Left lung (tissue), 10 donors: ENCODE data around the gene APBB3. TPM values are rescaled to one million over a fixed set of nuclear protein-coding genes. Genes with fewer than 3 reads are reported as not detected.
"Not testable (repeated sequence)": the region's sequence is repeated elsewhere in the genome, so short reads cannot be mapped to it uniquely, and the experiment has no call there.

ENCODE experiments used
- ATAC-seq: fragments of 200-7000 bp; cut with Tn5 transposase; one replicate; pipeline ENCODE4 v1.9.1; 2020; ENCODE audit warnings: moderate library complexity
- DNase-seq, 4 donors: peaks; one replicate each; pipeline ENCODE4 v3.0.0-alpha.2; 2013 to 2020
- H3K27ac ChIP-seq, 2 donors: fragments of 200-600 bp; sonication (generic) in 1 of 2; one replicate each; pipeline versions ENCODE4 v1.5.0 to v1.8.0; 2020 to 2021
- H3K27me3 ChIP-seq, 2 donors: fragments of 200-600 bp; sonication (generic) in 1 of 2; one replicate each; pipeline versions ENCODE4 v1.5.0 to v1.8.0; 2020 to 2021
- H3K36me3 ChIP-seq, 2 donors: fragments of 200-600 bp; sonication (generic) in 1 of 2; one replicate each; pipeline versions ENCODE4 v1.5.0 to v1.8.0; 2020 to 2021
- H3K4me1 ChIP-seq, 2 donors: fragments of 200-600 bp; one replicate each; pipeline ENCODE4 v1.8.0; 2021
- H3K4me3 ChIP-seq, 2 donors: fragments of 200-600 bp; sonication (generic) in 1 of 2; one replicate each; pipeline versions ENCODE4 v1.5.0 to v1.8.0; 2020 to 2021; ENCODE audit warnings: mild to moderate bottlenecking in 1 of 2
- H3K9me3 ChIP-seq, 2 donors: fragments of 200-600 bp; sonication (generic) in 1 of 2; one replicate each; pipeline versions ENCODE4 v1.5.0 to v1.8.0; 2020 to 2021
- CTCF ChIP-seq, 2 donors: fragments of 200-600 bp; sonication (generic) in 1 of 2; IDR thresholded peaks; one replicate each; pipeline versions ENCODE4 v1.5.0 to v1.8.0; 2021; ENCODE audit warnings: antibody characterized with exemption in 2 of 2
- intact Hi-C, 2 donors: fragments of 100-400 bp; cut with DNase I; formaldehyde crosslinking; loops; one replicate each; pipeline versions ENCODE4 v1.11.2 to v1.14.2; 2022
- polyA plus RNA-seq, 6 donors: library from polyadenylated mRNA; unstranded; fragments of 120-200 nt; gene quantifications; one replicate each; pipeline ENCODE4 v1.2.1, GENCODE V29; 2013; ENCODE audit not compliant: insufficient read length in 6 of 6
- total RNA-seq, 2 donors: library from RNA; stranded (reverse); fragmentation: NEBNext Ultra II Directional; extraction: Animal tissue kit (Norgen Biotek cat#: 25700); gene quantifications; one replicate each; pipeline ENCODE4 v1.2.1, GENCODE V29; 2021
- donor health status: DM: no; HTN: yes; CAD: no.
- donor health status: DM: no; HTN: no; CAD: no.

The APBB3 gene
- total and polyA plus RNA-seq, 8 donors: 19.6 to 60.1 (median 48.3) TPM

GRCh38 chr5:140608722-140609121 lies 44.3 kb upstream of the APBB3 start:
- intact Hi-C loops: no loop called here
- peak overlapping the region; percentile 57 to 89 for H3K27ac ChIP-seq
- H3K36me3 ChIP-seq: no peaks in the 10 kb centered on the region

GRCh38 chr5:140607031-140607430 lies 42.6 kb upstream of the APBB3 start:
- ATAC-seq (peak; percentile 34), DNase-seq (no peak)
- Histone ChIP-seq H3K27me3 (no peaks in the 10 kb centered on the region), H3K27ac (peak overlapping the region in 1 of 2 donors; percentile 89), H3K9me3 (no peaks in the 10 kb centered on the region), H3K36me3 (no peaks in the 10 kb centered on the region), H3K4me3 (no peak overlapping the region), H3K4me1 (peaks cover 4 to 73% of the 10 kb centered on the region in 2 donors)
- TF ChIP-seq CTCF (IDR thresholded peaks at IDR 0.05): no peak
- intact Hi-C loops: no loop called here

More at GRCh38 chr5:140608722-140609121, 44.3 kb upstream of the APBB3 start:
- Histone ChIP-seq H3K4me3 (no peak overlapping the region), H3K9me3 (no peaks in the 10 kb centered on the region), H3K4me1 (peaks cover 4 to 72% of the 10 kb centered on the region in 2 donors), H3K27me3 (no peaks in the 10 kb centered on the region)
- ATAC-seq (no peak), DNase-seq (no peak)
- TF ChIP-seq CTCF (IDR thresholded peaks at IDR 0.05): no peak

GRCh38 chr5:140605879-140606278 lies 41.5 kb upstream of the APBB3 start:
- Histone ChIP-seq H3K4me1 (peaks cover 3 to 69% of the 10 kb centered on the region in 2 donors), H3K36me3 (no peaks in the 10 kb centered on the region), H3K9me3 (no peaks in the 10 kb centered on the region), H3K27me3 (no peaks in the 10 kb centered on the region), H3K4me3 (no peak overlapping the region), H3K27ac (peak overlapping the region in 1 of 2 donors; percentile 89)
- DNase-seq (no peak), ATAC-seq (no peak)
- intact Hi-C loops: no loop called here
- TF ChIP-seq CTCF (IDR thresholded peaks at IDR 0.05): no peak

- no peak overlapping the region for H3K4me3 ChIP-seq
- H3K4me1 ChIP-seq: peaks cover 0 to 47% of the 10 kb centered on the region in 2 donors
- peak overlapping the region in 1 of 2 donors; percentile 89 for H3K27ac ChIP-seq
- intact Hi-C loops: no loop called here
- H3K9me3 ChIP-seq: no peaks in the 10 kb centered on the region
- ATAC-seq: no peak
- DNase-seq: no peak
- no peak for TF ChIP-seq CTCF (IDR thresholded peaks at IDR 0.05)
- H3K27me3 ChIP-seq: no peaks in the 10 kb centered on the region
- no peaks in the 10 kb centered on the region for H3K36me3 ChIP-seq
Observed at GRCh38 chr5:140603734-140604133, 39.3 kb upstream of the APBB3 start.

- Histone ChIP-seq H3K27ac (peak overlapping the region in 1 of 2 donors; percentile 89), H3K4me1 (peaks cover 0 to 44% of the 10 kb centered on the region in 2 donors)
- H3K36me3 ChIP-seq, intact Hi-C loops, DNase-seq, H3K27me3 ChIP-seq, ATAC-seq, H3K4me3 ChIP-seq, H3K9me3 ChIP-seq: not testable (repeated sequence)
Observed at GRCh38 chr5:140603446-140603698, 39.0 kb upstream of the APBB3 start.

- Histone ChIP-seq H3K4me3 (no peak overlapping the region), H3K27me3 (no peaks in the 10 kb centered on the region), H3K9me3 (no peaks in the 10 kb centered on the region), H3K36me3 (no peaks in the 10 kb centered on the region), H3K4me1 (peaks cover 0 to 37% of the 10 kb centered on the region in 2 donors), H3K27ac (peak overlapping the region; percentile 75 to 89)
- DNase-seq: no peak
- TF ChIP-seq CTCF (IDR thresholded peaks at IDR 0.05): no peak
- ATAC-seq: peak; percentile 67
- intact Hi-C loops: no loop called here
Observed at GRCh38 chr5:140602147-140602546, 37.7 kb upstream of the APBB3 start.
